NB4 (cell line): ENCODE measurements around the gene CHST5.

ENCODE experiments used
- CTCF ChIP-seq: IDR thresholded peaks from one replicate; pipeline ENCODE4 v1.5.1; 2012; ENCODE audit warnings: low read depth, low read length
- POLR2A ChIP-seq: IDR thresholded peaks from 2 replicates; pipeline ENCODE4 v1.6.1; 2011; ENCODE audit warnings: mild to moderate bottlenecking; ENCODE audit not compliant: insufficient read length; ENCODE audit errors: extremely low read depth

GRCh38 chr16:75556431-75556950, 20.6 kb upstream of the CHST5 start:
- TF ChIP-seq CTCF (no peak), POLR2A (peak; percentile 13)
